IgD-negative memory B cell (primary cell): ENCODE data around the gene SLC9B2. TPM values are rescaled to one million over a fixed set of nuclear protein-coding genes. Genes with fewer than 3 reads are reported as not detected.

Source experiments
- H3K27ac Mint-ChIP-seq, 3 donors: one replicate each; pipeline ENCODE4 v1.8.0; 2020 to 2022; ENCODE audit warnings: mild to moderate bottlenecking in 3 of 3, mixed read lengths in 3 of 3, moderate library complexity in 1 of 3
- H3K27me3 Mint-ChIP-seq: one replicate; pipeline ENCODE4 v1.8.0; 2021; ENCODE audit warnings: mixed read lengths
- H3K36me3 Mint-ChIP-seq: one replicate; pipeline ENCODE4 v1.8.0; 2020; ENCODE audit warnings: mild to moderate bottlenecking, mixed read lengths
- H3K4me1 Mint-ChIP-seq, 3 donors: one replicate each; pipeline ENCODE4 v1.8.0; 2020 to 2022; ENCODE audit warnings: mixed read lengths in 3 of 3, mild to moderate bottlenecking in 1 of 3
- H3K4me3 Mint-ChIP-seq, 4 donors: one replicate each; pipeline ENCODE4 v1.8.0; 2020 to 2022; ENCODE audit warnings: mild to moderate bottlenecking in 4 of 4, mixed read lengths in 4 of 4, moderate library complexity in 3 of 4
- H3K9me3 Mint-ChIP-seq, 3 donors: one replicate each; pipeline ENCODE4 v1.8.0; 2020 to 2021; ENCODE audit warnings: mixed read lengths in 3 of 3, mild to moderate bottlenecking in 1 of 3
- polyA plus RNA-seq: library from polyadenylated mRNA; unstranded; fragments of 300-500 nt; fragmentation: Illumina TruSeq; gene quantifications from one replicate; pipeline ENCODE4 v1.2.3, GENCODE V29; 2021

SLC9B2 gene
- polyA plus RNA-seq, 1 donor from 2014 or later: 21.4 TPM

DNA sequence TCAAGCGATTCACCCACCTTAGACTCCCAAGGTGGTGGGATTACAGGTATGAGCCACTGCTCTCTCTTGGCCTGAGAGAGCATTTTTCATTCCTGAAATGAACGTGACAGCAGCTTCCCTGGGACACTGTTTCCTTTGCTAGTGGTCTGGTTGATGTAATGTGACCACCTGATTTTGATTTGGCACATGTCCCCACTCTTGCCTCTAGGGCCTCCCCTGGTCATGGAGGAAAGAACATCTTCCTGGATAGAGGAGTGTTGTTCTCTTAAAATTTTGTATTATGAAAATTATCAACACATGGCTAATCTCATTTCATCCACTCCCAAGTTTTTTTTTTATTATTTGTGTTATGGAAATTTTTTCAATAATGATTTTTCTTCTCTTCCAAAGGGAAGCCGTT lies 23.8 kb downstream of the SLC9B2 start:
- Mint-ChIP-seq H3K4me3 (no peak overlapping the region), H3K27me3 (no peaks in the 10 kb centered on the region), H3K4me1 (peaks cover 0 to 3% (median 2%) of the 10 kb centered on the region in 3 donors), H3K9me3 (no peaks in the 10 kb centered on the region), H3K36me3 (peaks cover 8% of the 10 kb centered on the region), H3K27ac (no peak overlapping the region)

DNA sequence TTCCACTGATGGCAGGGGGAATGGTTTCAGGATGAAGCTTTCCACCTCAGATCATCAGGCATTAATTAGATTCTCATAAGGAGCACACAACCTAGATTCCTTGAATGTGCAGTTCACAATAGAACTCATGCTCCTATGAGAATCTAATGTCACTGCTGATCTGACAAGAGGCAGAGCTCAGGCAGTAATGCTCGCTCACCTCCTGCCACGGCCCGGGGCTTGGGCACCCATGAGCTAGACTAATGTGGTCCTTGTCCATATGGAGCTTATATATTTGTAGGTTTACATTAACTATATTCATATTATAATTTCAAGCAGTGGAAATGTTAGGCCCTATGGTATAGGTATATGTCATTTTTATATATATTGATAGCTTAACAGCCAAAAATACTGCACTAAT lies 24.4 kb downstream of the SLC9B2 start:
- Mint-ChIP-seq H3K36me3 (peaks cover 10% of the 10 kb centered on the region), H3K9me3 (no peaks in the 10 kb centered on the region), H3K27ac (no peak overlapping the region), H3K4me1 (peaks cover 0 to 3% (median 2%) of the 10 kb centered on the region in 3 donors), H3K4me3 (no peak overlapping the region), H3K27me3 (no peaks in the 10 kb centered on the region)

GRCh38 chr4:103050736-103051436 lies 25.7 kb downstream of the SLC9B2 start:
- Mint-ChIP-seq H3K27me3 (no peaks in the 10 kb centered on the region), H3K36me3 (peaks cover 6% of the 10 kb centered on the region), H3K9me3 (no peaks in the 10 kb centered on the region), H3K4me1 (peaks cover 8 to 9% (median 8%) of the 10 kb centered on the region in 3 donors), H3K4me3 (no peak overlapping the region), H3K27ac (peak overlapping the region in 1 of 3 donors; percentile 87)

- no peak overlapping the region for H3K4me3 Mint-ChIP-seq
- H3K36me3 Mint-ChIP-seq: peaks cover 10% of the 10 kb centered on the region
- no peaks in the 10 kb centered on the region for H3K9me3 Mint-ChIP-seq
- no peaks in the 10 kb centered on the region for H3K27me3 Mint-ChIP-seq
- peaks cover 8 to 9% (median 9%) of the 10 kb centered on the region in 3 donors for H3K4me1 Mint-ChIP-seq
- peak overlapping the region in 1 of 3 donors; percentile 85 for H3K27ac Mint-ChIP-seq
Measured at GRCh38 chr4:103046416-103047290, 29.9 kb downstream of the SLC9B2 start.

DNA sequence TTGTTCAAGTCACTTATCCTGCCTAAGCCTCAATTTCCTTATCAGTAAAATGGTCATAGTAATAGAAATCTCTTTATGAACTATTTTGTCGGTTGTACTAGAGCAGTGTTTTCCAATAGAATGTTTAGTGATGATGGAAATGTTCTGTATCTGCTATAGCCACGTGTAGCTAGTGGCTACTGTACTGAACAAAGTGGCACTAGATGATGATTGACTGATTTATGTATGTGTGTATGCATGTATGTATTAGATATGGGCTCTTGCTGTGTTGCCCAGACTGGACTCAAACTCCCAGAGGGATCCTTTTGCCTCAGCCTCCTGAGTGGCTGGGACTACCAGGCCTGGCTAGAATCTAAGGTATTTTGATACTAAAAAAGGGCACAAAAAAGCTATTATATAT lies 32.4 kb downstream of the SLC9B2 start:
- Mint-ChIP-seq H3K27me3 (no peaks in the 10 kb centered on the region), H3K9me3 (no peaks in the 10 kb centered on the region), H3K4me3 (no peak overlapping the region), H3K4me1 (peaks cover 6 to 9% (median 7%) of the 10 kb centered on the region in 3 donors), H3K27ac (no peak overlapping the region), H3K36me3 (peaks cover 7% of the 10 kb centered on the region)

DNA sequence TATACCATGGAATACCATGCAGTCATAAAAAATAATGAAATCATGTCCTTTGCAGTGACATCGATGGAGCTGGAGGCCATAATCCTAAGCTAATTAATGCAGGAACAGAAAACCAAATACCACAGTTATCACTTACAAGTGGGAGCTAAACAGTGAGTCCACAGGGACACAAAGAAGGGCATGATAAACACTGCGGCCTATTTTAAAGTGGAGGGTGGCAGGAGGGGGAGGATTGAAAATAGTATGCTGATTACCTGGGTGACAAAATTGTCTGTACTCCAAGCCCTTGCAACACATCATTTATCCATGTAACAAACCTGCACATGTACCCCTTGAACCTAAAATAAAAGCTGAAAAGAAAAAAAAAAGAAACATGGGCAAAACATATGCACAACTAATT lies 40.4 kb downstream of the SLC9B2 start:
- H3K27ac Mint-ChIP-seq: peak overlapping the region in 1 of 3 donors; percentile 24
- H3K27me3 Mint-ChIP-seq: no peaks in the 10 kb centered on the region
- H3K4me1 Mint-ChIP-seq: peaks cover 0 to 2% (median 0%) of the 10 kb centered on the region in 3 donors
- H3K36me3 Mint-ChIP-seq: peaks cover 7% of the 10 kb centered on the region
- no peak overlapping the region for H3K4me3 Mint-ChIP-seq
- H3K9me3 Mint-ChIP-seq: peaks cover 0 to 1% (median 0%) of the 10 kb centered on the region in 3 donors

DNA sequence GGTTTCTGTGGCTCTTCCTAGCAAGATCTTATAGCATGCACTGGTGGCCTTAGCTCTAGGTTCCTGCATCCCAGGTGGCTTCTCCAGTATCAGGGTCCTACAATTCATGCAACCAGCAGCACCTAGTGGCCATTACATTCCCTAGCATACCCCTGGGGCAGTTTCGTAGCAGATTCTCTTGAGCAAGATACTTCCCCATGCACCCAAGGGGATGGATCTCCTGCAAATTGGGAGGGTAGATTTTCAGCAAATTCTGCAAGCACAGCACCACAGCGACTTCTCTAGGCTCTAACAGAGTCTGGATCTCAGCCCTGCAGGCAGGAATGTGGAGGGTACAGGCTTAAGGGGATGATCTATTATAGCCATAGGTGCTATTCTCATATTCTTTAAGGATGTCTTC lies 44.0 kb downstream of the SLC9B2 start:
- Mint-ChIP-seq H3K27me3 (no peaks in the 10 kb centered on the region), H3K4me3 (no peak overlapping the region), H3K36me3 (peaks cover 11% of the 10 kb centered on the region), H3K4me1 (peaks cover 0 to 2% (median 0%) of the 10 kb centered on the region in 3 donors), H3K27ac (no peak overlapping the region), H3K9me3 (peaks cover 0 to 1% (median 0%) of the 10 kb centered on the region in 3 donors)

DNA sequence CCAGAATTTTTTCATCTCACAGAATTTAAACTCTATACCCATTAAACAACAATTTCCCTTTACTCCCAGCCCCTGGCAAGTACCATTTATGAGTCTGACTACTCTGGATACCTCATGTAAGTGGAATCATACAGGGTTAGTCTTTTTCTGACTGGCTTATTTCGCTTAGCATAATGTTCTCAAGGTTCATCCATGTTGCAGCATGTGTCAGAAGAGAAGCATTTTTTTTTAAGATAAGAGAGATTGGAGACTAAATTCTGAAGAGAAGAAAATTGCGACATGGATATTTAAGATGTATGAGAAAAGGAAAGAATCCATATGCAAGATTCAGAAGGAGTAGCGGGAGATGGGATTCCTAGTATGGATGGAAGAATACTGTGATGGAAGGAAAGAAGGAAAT lies 45.8 kb downstream of the SLC9B2 start:
- Mint-ChIP-seq H3K4me3 (no peak overlapping the region), H3K4me1 (peaks cover 0 to 2% (median 0%) of the 10 kb centered on the region in 3 donors), H3K36me3 (peaks cover 7% of the 10 kb centered on the region), H3K27me3 (no peaks in the 10 kb centered on the region), H3K9me3 (peaks cover 0 to under 1% (median 0%) of the 10 kb centered on the region in 3 donors), H3K27ac (no peak overlapping the region)

DNA sequence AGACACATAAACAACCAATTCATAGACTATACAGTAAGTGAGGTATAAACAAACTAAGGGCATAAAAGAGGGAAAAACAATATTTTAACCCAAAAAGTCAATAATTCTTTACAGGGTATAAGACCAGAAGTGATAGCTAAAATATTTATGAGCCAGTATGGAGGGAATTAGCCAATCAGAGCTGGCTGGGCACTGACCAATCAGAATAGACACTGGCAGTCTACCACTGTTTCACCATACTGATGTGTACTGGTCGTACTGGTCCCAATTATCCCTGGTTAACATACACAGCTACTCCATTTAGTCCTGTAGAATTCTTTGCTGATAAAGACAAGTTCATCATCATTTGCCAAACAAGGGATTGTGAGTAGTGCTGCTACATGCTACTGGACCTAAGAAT lies 47.3 kb downstream of the SLC9B2 start:
- Mint-ChIP-seq H3K4me1 (peaks cover 0 to 2% (median 0%) of the 10 kb centered on the region in 3 donors), H3K27me3 (no peaks in the 10 kb centered on the region), H3K4me3 (no peak overlapping the region), H3K9me3 (no peaks in the 10 kb centered on the region), H3K27ac (no peak overlapping the region), H3K36me3 (peaks cover 7% of the 10 kb centered on the region)

- Mint-ChIP-seq H3K27me3 (no peaks in the 10 kb centered on the region), H3K9me3 (no peaks in the 10 kb centered on the region), H3K36me3 (peaks cover 9% of the 10 kb centered on the region), H3K27ac (no peak overlapping the region), H3K4me1 (no peaks in the 10 kb centered on the region), H3K4me3 (no peak overlapping the region)
Measured at GRCh38 chr4:103026868-103027267, 49.7 kb downstream of the SLC9B2 start.

GRCh38 chr4:103024996-103025395 lies 51.6 kb downstream of the SLC9B2 start:
- Mint-ChIP-seq H3K9me3 (no peaks in the 10 kb centered on the region), H3K27ac (no peak overlapping the region), H3K4me1 (peaks cover 1 to 3% (median 1%) of the 10 kb centered on the region in 3 donors), H3K27me3 (no peaks in the 10 kb centered on the region), H3K4me3 (no peak overlapping the region), H3K36me3 (peaks cover 7% of the 10 kb centered on the region)

- Mint-ChIP-seq H3K27ac (peak overlapping the region in 1 of 3 donors; percentile 98), H3K36me3 (peaks cover 6% of the 10 kb centered on the region), H3K27me3 (no peaks in the 10 kb centered on the region), H3K4me1 (peaks cover 15 to 25% (median 18%) of the 10 kb centered on the region in 3 donors), H3K4me3 (no peak overlapping the region), H3K9me3 (no peaks in the 10 kb centered on the region)
Measured at GRCh38 chr4:103021120-103021519, 55.4 kb downstream of the SLC9B2 start.

DNA sequence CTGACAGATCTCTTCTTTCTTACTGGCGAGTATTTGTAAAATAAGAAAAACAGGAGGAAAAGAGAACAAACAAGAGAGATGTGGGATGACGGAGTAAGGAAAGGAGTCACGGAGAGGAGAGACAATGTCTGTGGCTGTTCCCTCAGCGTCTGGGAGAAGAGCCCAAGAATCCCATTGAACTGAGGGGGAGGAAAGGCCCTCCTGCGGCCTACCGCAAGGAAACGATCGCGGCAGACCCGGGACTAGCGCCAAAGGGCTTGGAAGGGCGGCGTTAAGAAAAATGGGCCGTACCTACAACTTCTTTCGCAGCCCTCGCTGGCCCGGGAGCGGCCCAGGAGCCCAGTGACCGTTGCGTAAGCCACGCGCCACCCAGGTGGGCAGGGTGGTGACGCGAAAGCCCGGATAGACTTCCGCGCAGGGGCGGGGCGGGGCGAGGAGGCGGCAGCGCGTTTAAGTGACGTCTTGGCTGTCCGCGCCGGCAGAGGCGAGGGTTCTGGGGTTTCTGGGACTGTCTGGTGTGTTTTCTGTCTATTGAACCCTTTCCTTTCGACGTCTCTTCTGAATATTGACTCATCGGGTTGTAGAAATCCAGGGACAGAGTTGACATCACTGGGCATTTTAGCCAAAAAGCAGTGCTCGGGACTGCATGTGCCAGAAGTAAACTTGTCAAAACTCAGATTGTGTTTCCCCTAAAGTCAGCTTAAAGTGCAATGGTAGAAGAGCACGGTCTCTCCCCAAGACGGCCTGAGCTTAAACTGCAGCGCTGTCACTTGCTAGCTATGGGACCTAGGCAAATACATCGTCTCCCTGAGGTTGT lies 57.0 kb downstream of the SLC9B2 start, which contains the start of gene SLC9B1:
TSS of gene SLC9B1 (minus strand) at position 398 of the 817 bp plus-strand sequence. CDS start 27,994 bp downstream, outside the sequence.
- peak within 1 kb of the TSS in 2 of 3 donors; percentile 97 to 98 for H3K27ac Mint-ChIP-seq
- peak within 1 kb of the TSS in 3 of 4 donors; percentile 91 to 97 (median 94) for H3K4me3 Mint-ChIP-seq
- no peaks in the 10 kb centered on the region for H3K9me3 Mint-ChIP-seq
- peaks cover 15 to 25% (median 18%) of the 10 kb centered on the region in 3 donors for H3K4me1 Mint-ChIP-seq
- peaks cover 2% of the 10 kb centered on the region for H3K36me3 Mint-ChIP-seq
- no peaks in the 10 kb centered on the region for H3K27me3 Mint-ChIP-seq
